HG02623 (cell line): ENCODE measurements around the gene MRPL27.

Experiments used
- ATAC-seq: cut with Tn5 transposase; IDR thresholded peaks from one replicate; pipeline ENCODE4 v1.9.1; 2021; ENCODE audit warnings: moderate library complexity; ENCODE audit not compliant: unreplicated experiment

Gene MRPL27

GRCh38 chr17:50319306-50320004 lies 53.5 kb downstream of the MRPL27 start:
- no peak for ATAC-seq

GRCh38 chr17:50318501-50319285 lies 54.3 kb downstream of the MRPL27 start:
- ATAC-seq = no peak
